Cortex of kidney (tissue), 1 donor: ENCODE results near the gene KAZN.

Experiments used
- DNase-seq: peaks from one replicate; lab custom pipeline; 2025; lab: John Stamatoyannopoulos, UW

The KAZN gene

DNA sequence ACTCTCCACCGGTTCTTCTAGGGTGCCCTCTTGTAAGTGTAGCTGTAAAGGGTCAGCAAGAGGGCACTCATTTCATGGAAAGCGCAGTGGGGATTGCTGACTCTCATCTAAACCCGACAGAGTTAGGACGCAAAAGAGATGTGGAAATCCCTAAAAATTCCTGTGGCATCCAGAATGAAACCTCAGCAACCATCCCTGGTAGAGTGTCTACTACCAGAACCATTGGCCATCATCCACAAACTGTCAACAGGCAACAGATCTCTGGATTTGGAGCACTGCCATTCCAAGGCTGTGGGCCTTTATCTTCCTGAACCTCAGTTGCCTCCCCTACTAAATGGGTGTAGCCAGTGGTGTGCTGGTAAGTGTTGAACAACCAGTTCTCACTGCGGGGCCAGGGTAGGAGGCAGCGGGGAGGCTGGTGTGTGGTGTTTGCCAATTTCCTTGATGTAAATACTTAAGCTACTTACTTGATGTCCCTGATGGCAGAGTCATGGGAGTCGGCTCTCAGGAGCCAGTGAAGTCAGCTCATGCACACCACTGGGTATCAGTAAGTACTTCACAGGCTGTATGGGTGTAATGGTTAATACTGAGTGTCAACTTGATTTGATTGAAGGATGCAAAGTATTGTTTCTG is 195.8 kb downstream of the KAZN start:
- no peak for DNase-seq

GRCh38 chr1:14794906-14795305 is 196.4 kb downstream of the KAZN start:
- DNase-seq = no peak

GRCh38 chr1:14795589-14795988 is 197.1 kb downstream of the KAZN start:
- no peak for DNase-seq

DNA sequence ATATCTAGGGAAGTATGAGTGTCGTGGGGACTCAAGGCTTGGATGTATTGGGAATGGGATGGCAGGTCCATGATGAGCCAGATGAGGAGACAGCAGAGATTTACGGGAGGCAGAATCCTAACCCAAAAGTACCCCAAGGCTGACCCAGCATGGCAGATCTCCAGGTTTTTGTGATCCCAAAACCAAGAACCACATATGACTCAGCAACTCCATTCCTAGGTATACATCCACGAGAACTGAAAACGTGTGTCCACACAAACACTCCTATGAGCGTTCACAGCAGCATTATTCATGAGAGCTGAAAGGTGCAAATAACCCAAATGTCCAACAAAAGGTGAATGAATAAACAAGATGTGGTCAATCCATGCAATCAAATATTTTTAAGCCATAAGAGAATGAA is 201.5 kb downstream of the KAZN start:
- no peak for DNase-seq

DNA sequence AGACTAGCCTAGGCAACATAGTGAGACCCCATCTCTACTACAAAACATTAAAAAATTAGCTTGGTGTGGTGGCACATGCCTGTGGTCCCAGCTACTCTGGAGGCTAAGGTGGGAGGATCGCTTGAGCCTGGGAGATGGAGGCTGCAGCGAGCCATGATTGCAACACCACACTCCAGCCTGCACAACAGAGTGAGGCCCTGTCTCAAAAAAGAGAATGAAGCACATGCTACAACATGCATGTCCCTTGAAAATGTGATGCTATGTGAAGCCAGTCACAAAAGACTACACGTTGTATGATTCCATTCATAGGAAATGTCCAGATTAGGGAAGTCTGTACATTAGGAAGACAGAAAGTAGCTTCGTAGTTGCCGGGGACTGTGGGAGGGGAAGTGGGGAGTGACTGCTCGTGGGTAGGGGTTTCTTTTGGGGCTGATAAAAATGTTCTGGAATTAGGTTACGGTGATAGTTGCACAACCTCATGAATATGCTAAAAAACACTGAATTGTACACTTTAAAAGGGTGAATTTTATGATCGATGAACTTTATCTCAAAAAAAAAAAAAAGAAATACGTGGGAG is 202.1 kb downstream of the KAZN start:
- no peak for DNase-seq

GRCh38 chr1:14803002-14803789 is 204.7 kb downstream of the KAZN start:
- no peak for DNase-seq

DNA sequence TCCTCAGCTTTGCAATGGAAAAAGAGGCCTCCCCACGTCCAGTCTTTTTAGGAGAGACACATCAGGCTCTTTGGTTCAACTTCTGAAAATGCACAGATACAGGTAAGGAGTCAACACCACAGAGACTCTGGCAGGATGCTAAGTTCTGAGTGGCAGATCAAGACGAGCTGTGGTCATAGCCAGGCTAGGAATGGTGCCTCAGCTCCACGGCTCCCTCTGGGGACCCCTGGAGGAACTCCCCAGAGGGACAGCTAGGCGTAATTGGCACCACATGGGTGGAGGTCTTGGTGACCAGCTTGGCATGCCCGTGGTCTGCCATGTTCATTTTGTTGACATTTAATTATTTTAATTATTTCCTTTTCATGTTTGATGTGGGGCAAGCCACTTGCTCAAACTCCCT is 206.1 kb downstream of the KAZN start:
- no peak for DNase-seq

- DNase-seq = no peak
These were observed 208.3 kb downstream of the KAZN start for GRCh38 chr1:14806772-14807171.

DNA sequence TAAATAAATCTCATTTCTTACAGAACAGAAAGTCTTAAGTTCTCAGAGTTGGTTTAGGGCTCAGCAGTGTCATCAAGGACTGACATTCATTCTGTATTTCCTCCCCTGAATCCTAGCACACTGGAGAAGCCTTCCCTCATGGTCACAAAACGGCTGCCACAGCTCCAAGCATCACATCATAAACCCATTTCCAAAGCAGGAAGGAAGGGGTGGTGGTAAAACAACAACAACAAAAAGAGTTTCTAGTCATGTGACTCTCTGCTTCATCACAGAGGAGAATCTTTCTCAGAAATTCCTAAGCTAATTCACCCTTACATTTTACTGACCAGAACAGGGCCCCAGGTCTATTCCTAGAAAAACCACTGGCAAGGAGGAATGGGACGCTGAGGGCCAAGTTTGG is 210.3 kb downstream of the KAZN start:
- DNase-seq = no peak

GRCh38 chr1:14809191-14809981 is 210.9 kb downstream of the KAZN start:
- DNase-seq = no peak

- no peak for DNase-seq
These were observed 212.3 kb downstream of the KAZN start for GRCh38 chr1:14810595-14811361.

- DNase-seq = no peak
These were observed 213.1 kb downstream of the KAZN start for GRCh38 chr1:14811573-14811972.

GRCh38 chr1:14812189-14812588 is 213.7 kb downstream of the KAZN start:
- DNase-seq = no peak

GRCh38 chr1:14815175-14815877 is 216.8 kb downstream of the KAZN start:
- no peak for DNase-seq

- DNase-seq = no peak
These were observed 219.0 kb downstream of the KAZN start for GRCh38 chr1:14817223-14818170.

- no peak for DNase-seq
These were observed 222.0 kb downstream of the KAZN start for GRCh38 chr1:14820295-14821085.

DNA sequence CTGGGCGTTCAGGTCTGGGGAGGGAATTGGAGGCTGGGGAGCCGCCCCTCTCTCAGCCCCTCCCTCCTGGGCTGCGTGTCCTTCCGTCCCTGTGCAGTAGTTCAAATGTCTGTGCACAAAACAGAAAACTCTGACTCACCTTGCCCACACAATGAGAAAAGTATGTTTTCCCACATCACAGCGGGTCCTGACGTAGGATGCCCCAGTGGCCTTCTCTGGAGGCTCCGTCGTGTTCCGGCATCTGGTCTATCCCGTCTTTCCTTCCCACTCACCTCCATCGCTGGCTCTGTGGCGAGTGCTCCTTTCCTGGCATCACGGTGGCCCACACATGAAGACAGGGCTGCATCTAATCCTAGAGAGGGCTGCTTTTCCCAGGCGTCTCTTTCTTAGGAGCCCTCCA is 224.0 kb downstream of the KAZN start:
- DNase-seq = no peak

DNA sequence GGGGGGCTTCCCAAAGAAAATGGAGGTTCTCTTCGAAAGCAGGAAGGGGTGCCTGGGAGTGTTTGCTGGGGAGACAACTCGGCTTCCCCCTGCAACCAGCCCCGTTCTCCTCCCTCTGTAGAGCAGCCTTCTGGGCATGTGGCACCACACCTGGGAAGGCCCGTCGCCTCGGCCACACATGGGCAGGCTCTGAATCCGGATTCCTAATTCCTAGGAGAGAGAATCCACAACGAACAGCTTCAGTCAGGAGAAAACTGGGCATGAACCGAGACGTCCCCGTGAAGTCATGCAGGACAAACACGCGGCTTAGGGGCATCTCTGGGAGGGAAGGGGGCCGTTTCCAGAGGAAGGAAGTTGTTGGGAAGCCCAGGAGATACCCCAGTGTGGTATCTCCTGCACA is 224.5 kb downstream of the KAZN start:
- DNase-seq = no peak

- no peak for DNase-seq
These were observed 225.9 kb downstream of the KAZN start for GRCh38 chr1:14824314-14824915.
